IPS-18c (cell line): ENCODE results near the gene CASZ1.

ENCODE experiments used
- H3K4me3 ChIP-seq: 2 replicates; pipeline ENCODE4 v1.7.0; 2013; ENCODE audit warnings: low read depth, mild to moderate bottlenecking, low read length, moderate library complexity; ENCODE audit not compliant: insufficient read depth
- H3K9me3 ChIP-seq: one replicate; pipeline ENCODE4 v1.6.1; 2013; ENCODE audit warnings: mild to moderate bottlenecking, low read length, moderate library complexity; ENCODE audit not compliant: control insufficient read depth, insufficient read depth

Gene CASZ1

GRCh38 chr1:10669570-10669969, 126.9 kb downstream of the CASZ1 start:
- H3K9me3 ChIP-seq: no peaks in the 10 kb centered on the region
- H3K4me3 ChIP-seq: no peak overlapping the region

- no peak overlapping the region for H3K4me3 ChIP-seq
- H3K9me3 ChIP-seq: no peaks in the 10 kb centered on the region
Measured at GRCh38 chr1:10667861-10668761, 128.3 kb downstream of the CASZ1 start.

GRCh38 chr1:10665930-10666850, 130.3 kb downstream of the CASZ1 start:
- no peaks in the 10 kb centered on the region for H3K9me3 ChIP-seq
- H3K4me3 ChIP-seq: no peak overlapping the region

- Histone ChIP-seq H3K9me3 (no peaks in the 10 kb centered on the region), H3K4me3 (no peak overlapping the region)
Measured at GRCh38 chr1:10665226-10665625, 131.2 kb downstream of the CASZ1 start.

GRCh38 chr1:10664251-10664650, 132.2 kb downstream of the CASZ1 start:
- H3K4me3 ChIP-seq: no peak overlapping the region
- no peaks in the 10 kb centered on the region for H3K9me3 ChIP-seq

- no peaks in the 10 kb centered on the region for H3K9me3 ChIP-seq
- no peak overlapping the region for H3K4me3 ChIP-seq
Measured at GRCh38 chr1:10663678-10664035, 132.8 kb downstream of the CASZ1 start.

GRCh38 chr1:10662824-10663677, 133.4 kb downstream of the CASZ1 start:
- no peak overlapping the region for H3K4me3 ChIP-seq
- no peaks in the 10 kb centered on the region for H3K9me3 ChIP-seq

GRCh38 chr1:10662090-10662688, 134.3 kb downstream of the CASZ1 start:
- H3K9me3 ChIP-seq: no peaks in the 10 kb centered on the region

GRCh38 chr1:10661453-10661852, 135.0 kb downstream of the CASZ1 start:
- no peak overlapping the region for H3K4me3 ChIP-seq
- H3K9me3 ChIP-seq: no peaks in the 10 kb centered on the region

More at GRCh38 chr1:10662090-10662688, 134.3 kb downstream of the CASZ1 start:
- no peak overlapping the region for H3K4me3 ChIP-seq

GRCh38 chr1:10659646-10660540, 136.6 kb downstream of the CASZ1 start:
- Histone ChIP-seq H3K9me3 (no peaks in the 10 kb centered on the region), H3K4me3 (no peak overlapping the region)

- no peaks in the 10 kb centered on the region for H3K9me3 ChIP-seq
- H3K4me3 ChIP-seq: no peak overlapping the region
Measured at GRCh38 chr1:10659218-10659617, 137.2 kb downstream of the CASZ1 start.

- Histone ChIP-seq H3K9me3 (no peaks in the 10 kb centered on the region), H3K4me3 (no peak overlapping the region)
Measured at GRCh38 chr1:10658396-10659066, 137.9 kb downstream of the CASZ1 start.

GRCh38 chr1:10657088-10657847, 139.2 kb downstream of the CASZ1 start:
- no peak overlapping the region for H3K4me3 ChIP-seq
- no peaks in the 10 kb centered on the region for H3K9me3 ChIP-seq

- Histone ChIP-seq H3K9me3 (no peaks in the 10 kb centered on the region), H3K4me3 (no peak overlapping the region)
Measured at GRCh38 chr1:10656431-10656830, 140.0 kb downstream of the CASZ1 start.

GRCh38 chr1:10655002-10655401, 141.4 kb downstream of the CASZ1 start:
- no peaks in the 10 kb centered on the region for H3K9me3 ChIP-seq
- H3K4me3 ChIP-seq: no peak overlapping the region
